HepG2 (cell line): ENCODE data around the gene RAB30. TPM values are rescaled to one million over a fixed set of nuclear protein-coding genes. Genes with fewer than 3 reads are reported as not detected.

Experiments
- GATAD2A ChIP-seq: IDR thresholded peaks from 2 replicates; pipeline ENCODE4 v1.6.1; 2016
- KLF11 ChIP-seq: IDR thresholded peaks from 2 replicates; pipeline ENCODE4 v1.6.1; 2016; ENCODE audit warnings: missing compliant biosample characterization
- KLF15 ChIP-seq: sonication (generic); formaldehyde crosslinking; IDR thresholded peaks from 2 replicates; pipeline ENCODE4 v1.8.1; 2023; ENCODE audit warnings: borderline replicate concordance, mild to moderate bottlenecking, inconsistent platforms, missing genetic modification reagents, mixed read lengths
- NR3C1 ChIP-seq: sonication (generic); formaldehyde crosslinking; IDR thresholded peaks from 2 replicates; pipeline ENCODE4 v1.4.0; 2020; ENCODE audit warnings: missing genetic modification reagents
- PAWR ChIP-seq: sonication (generic); formaldehyde crosslinking; IDR thresholded peaks from 2 replicates; pipeline ENCODE4 v1.4.0; 2020; ENCODE audit warnings: missing genetic modification reagents, mild to moderate bottlenecking, borderline replicate concordance
- PHB2 ChIP-seq: fragments of 450-650 bp; IDR thresholded peaks from 2 replicates; pipeline ENCODE4 v1.6.1; 2018; ENCODE audit not compliant: partially characterized antibody
- RFX3 ChIP-seq: IDR thresholded peaks from 2 replicates; pipeline ENCODE4 v1.6.1; 2016; ENCODE audit warnings: missing biosample characterization, missing genetic modification reagents
- SIN3A ChIP-seq: IDR thresholded peaks from 2 replicates; pipeline ENCODE4 v1.6.1; 2011; ENCODE audit warnings: low read depth, mild to moderate bottlenecking, control low read depth, low read length, borderline replicate concordance
- SNRNP70 ChIP-seq: fragments of 200-400 bp; formaldehyde crosslinking; IDR thresholded peaks from 2 replicates; pipeline ENCODE4 v1.6.1; 2017; ENCODE audit warnings: mild to moderate bottlenecking, low read depth, low read length, moderate library complexity
- SP1 ChIP-seq, 2 experiments: fragments of 450-650 bp in 1 of 2; sonication (generic) in 1 of 2; formaldehyde crosslinking in 1 of 2; IDR thresholded peaks; 2 replicates each; pipeline versions ENCODE4 v1.4.0 to v1.6.1; 2016 to 2020; ENCODE audit warnings: missing genetic modification reagents in 1 of 2
- THYN1 ChIP-seq: sonication (generic); formaldehyde crosslinking; IDR thresholded peaks from 2 replicates; pipeline ENCODE4 v1.8.1; 2023; ENCODE audit warnings: low read depth, mild to moderate bottlenecking, moderate library complexity, missing genetic modification reagents, borderline replicate concordance
- YEATS2 ChIP-seq: sonication (generic); formaldehyde crosslinking; IDR thresholded peaks from 2 replicates; pipeline ENCODE4 v1.4.0; 2020; ENCODE audit warnings: missing genetic modification reagents, borderline replicate concordance
- ZNF20 ChIP-seq: sonication (generic); formaldehyde crosslinking; IDR thresholded peaks from 2 replicates; pipeline ENCODE4 v1.4.0; 2020; ENCODE audit warnings: mild to moderate bottlenecking, moderate library complexity, missing genetic modification reagents
- ZNF253 ChIP-seq: sonication (generic); formaldehyde crosslinking; IDR thresholded peaks from 2 replicates; pipeline ENCODE4 v1.8.0; 2022; ENCODE audit warnings: mild to moderate bottlenecking, missing genetic modification reagents, borderline replicate concordance
- ZNF335 ChIP-seq: sonication (generic); formaldehyde crosslinking; IDR thresholded peaks from 2 replicates; pipeline ENCODE4 v1.4.0; 2020; ENCODE audit warnings: missing genetic modification reagents
- ZNF543 ChIP-seq: sonication (generic); formaldehyde crosslinking; IDR thresholded peaks from 2 replicates; pipeline ENCODE4 v1.4.0; 2020; ENCODE audit warnings: mild to moderate bottlenecking, missing genetic modification reagents
- ZNF720 ChIP-seq: sonication (generic); formaldehyde crosslinking; IDR thresholded peaks from 2 replicates; pipeline ENCODE4 v1.4.0; 2020; ENCODE audit warnings: missing genetic modification reagents
- ZNF724P ChIP-seq: sonication (generic); formaldehyde crosslinking; IDR thresholded peaks from 2 replicates; pipeline ENCODE4 v1.8.0; 2022; ENCODE audit warnings: missing genetic modification reagents, borderline replicate concordance
- polyA plus RNA-seq, 8 experiments: library from polyadenylated mRNA; depleted of rRNA in 3 of 8; stranded (reverse) in 7 of 8; unstranded in 1 of 8; fragments of >200 nt; fragmentation: Illumina TruSeq in 4 of 8; extraction: Trizol in 4 of 8; gene quantifications; 2 replicates each; pipeline versions ENCODE4 v1.2.1 to v1.2.3, GENCODE V29; 2011 to 2016; ENCODE audit warnings: low read depth in 4 of 8, missing spikeins in 1 of 8, mixed read lengths in 1 of 8; ENCODE audit not compliant: insufficient read depth in 1 of 8
- total RNA-seq, 5 experiments: library from RNA; depleted of rRNA; stranded (reverse); fragments of >200 nt; fragmentation: Illumina TruSeq; extraction: Trizol; gene quantifications; 2 replicates each; pipeline ENCODE4 v1.2.3, GENCODE V29; 2016; ENCODE audit warnings: low read depth in 1 of 5
- TF ChIP-seq, protein P1 (sequence below): fragments of 450-650 bp; IDR thresholded peaks from 2 replicates; pipeline ENCODE4 v1.6.1; 2017
- TF ChIP-seq, protein P2 (sequence below): sonication (generic); formaldehyde crosslinking; IDR thresholded peaks from 2 replicates; pipeline ENCODE4 v1.8.0; 2022; ENCODE audit warnings: mild to moderate bottlenecking, missing genetic modification reagents; ENCODE audit not compliant: insufficient replicate concordance
- TF ChIP-seq, protein P3 (sequence below): sonication (generic); formaldehyde crosslinking; IDR thresholded peaks from 2 replicates; pipeline ENCODE4 v1.9.0; 2021; ENCODE audit warnings: missing genetic modification reagents, mild to moderate bottlenecking, borderline replicate concordance
- TF ChIP-seq, protein P4 (sequence below): IDR thresholded peaks from 2 replicates; pipeline ENCODE4 v1.6.1; 2016; ENCODE audit warnings: missing compliant biosample characterization, missing genetic modification reagents, borderline replicate concordance
- TF ChIP-seq, protein P5 (sequence below): sonication (generic); formaldehyde crosslinking; IDR thresholded peaks from 2 replicates; pipeline ENCODE4 v1.4.0; 2020; ENCODE audit warnings: missing genetic modification reagents; ENCODE audit errors: not compliant biosample characterization

RAB30 gene
- total and polyA plus RNA-seq, 2 of the 13 experiments (the other 11 are each of a cell fraction or from before 2014, with no cell fraction given), result 3.7 to 5.0 TPM

DNA sequence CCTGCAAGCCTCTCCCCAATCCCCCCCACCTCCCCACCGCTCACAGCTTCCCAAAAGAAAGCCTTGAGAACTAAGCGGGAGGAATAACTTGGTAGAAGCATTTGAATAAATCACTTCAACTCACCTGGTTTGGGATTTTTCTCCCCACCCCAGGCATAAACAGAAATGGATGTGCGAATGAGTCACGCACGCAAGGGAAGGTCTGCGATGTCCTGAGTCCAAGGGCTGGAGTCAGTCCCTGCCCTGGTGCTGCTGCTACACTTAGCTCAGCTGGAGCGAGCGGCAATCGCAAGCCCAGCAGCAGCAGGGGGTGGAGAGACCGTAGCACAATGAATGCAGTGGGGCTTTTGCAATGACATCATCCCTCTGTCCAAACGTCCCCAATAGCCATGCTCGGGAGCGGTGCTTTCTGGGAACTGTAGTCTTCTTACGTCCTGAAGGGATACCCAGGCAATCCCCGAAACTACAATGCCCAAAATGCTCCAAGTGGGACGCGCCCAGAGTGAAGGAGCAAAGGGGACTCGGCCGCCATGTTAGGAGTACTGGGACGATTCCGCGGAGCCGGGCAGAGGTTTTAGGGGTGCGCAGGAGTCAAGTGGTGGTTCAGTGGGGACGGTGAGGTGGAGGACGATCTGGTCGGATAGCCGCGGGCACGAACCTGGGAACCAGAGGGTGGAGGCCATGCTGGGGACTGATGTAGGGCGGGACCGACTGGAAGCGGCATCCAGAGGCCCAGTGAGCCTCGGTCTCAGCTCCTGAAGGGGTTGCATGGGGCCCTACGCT lies at the start of gene RAB30 (continued):
- TF ChIP-seq ZNF20 (CRISPR knock-in tag) (no peak), SIN3A (peak; percentile 71; the same call in 1 of the 2 replicates), ZNF724P (CRISPR knock-in tag) (peak; percentile 72), THYN1 (no peak), PHB2 (no peak), KLF15 (CRISPR knock-in tag) (0 out of 2 replicates have a peak, but pooled peaks have one; percentile 48), ZNF335 (CRISPR knock-in tag) (peak; percentile 35; the same call in 1 of the 2 replicates), ZNF543 (CRISPR knock-in tag) (peak; percentile 23; the same call in 1 of the 2 replicates), GATAD2A (CRISPR knock-in tag) (peak; percentile 70), ZNF253 (CRISPR knock-in tag) (no peak), NR3C1 (no peak), SNRNP70 (no peak), ZNF720 (CRISPR knock-in tag) (no peak), RFX3 (CRISPR knock-in tag) (no peak), KLF11 (CRISPR knock-in tag) (no peak), YEATS2 (peak; percentile 68; the same call in 1 of the 2 replicates), PAWR (no peak), SP1 (IDR thresholded peaks at IDR 0.05) (no peak), SP1 (CRISPR knock-in tag; IDR thresholded peaks at IDR 0.05) (peak; percentile 13; the same call in 1 of the 2 replicates)
- TF ChIP-seq, protein P1, sequence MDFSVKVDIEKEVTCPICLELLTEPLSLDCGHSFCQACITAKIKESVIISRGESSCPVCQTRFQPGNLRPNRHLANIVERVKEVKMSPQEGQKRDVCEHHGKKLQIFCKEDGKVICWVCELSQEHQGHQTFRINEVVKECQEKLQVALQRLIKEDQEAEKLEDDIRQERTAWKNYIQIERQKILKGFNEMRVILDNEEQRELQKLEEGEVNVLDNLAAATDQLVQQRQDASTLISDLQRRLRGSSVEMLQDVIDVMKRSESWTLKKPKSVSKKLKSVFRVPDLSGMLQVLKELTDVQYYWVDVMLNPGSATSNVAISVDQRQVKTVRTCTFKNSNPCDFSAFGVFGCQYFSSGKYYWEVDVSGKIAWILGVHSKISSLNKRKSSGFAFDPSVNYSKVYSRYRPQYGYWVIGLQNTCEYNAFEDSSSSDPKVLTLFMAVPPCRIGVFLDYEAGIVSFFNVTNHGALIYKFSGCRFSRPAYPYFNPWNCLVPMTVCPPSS, result no peak
- TF ChIP-seq, protein P2, sequence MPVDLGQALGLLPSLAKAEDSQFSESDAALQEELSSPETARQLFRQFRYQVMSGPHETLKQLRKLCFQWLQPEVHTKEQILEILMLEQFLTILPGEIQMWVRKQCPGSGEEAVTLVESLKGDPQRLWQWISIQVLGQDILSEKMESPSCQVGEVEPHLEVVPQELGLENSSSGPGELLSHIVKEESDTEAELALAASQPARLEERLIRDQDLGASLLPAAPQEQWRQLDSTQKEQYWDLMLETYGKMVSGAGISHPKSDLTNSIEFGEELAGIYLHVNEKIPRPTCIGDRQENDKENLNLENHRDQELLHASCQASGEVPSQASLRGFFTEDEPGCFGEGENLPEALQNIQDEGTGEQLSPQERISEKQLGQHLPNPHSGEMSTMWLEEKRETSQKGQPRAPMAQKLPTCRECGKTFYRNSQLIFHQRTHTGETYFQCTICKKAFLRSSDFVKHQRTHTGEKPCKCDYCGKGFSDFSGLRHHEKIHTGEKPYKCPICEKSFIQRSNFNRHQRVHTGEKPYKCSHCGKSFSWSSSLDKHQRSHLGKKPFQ (CRISPR knock-in tag), result no peak
- TF ChIP-seq, protein P3, sequence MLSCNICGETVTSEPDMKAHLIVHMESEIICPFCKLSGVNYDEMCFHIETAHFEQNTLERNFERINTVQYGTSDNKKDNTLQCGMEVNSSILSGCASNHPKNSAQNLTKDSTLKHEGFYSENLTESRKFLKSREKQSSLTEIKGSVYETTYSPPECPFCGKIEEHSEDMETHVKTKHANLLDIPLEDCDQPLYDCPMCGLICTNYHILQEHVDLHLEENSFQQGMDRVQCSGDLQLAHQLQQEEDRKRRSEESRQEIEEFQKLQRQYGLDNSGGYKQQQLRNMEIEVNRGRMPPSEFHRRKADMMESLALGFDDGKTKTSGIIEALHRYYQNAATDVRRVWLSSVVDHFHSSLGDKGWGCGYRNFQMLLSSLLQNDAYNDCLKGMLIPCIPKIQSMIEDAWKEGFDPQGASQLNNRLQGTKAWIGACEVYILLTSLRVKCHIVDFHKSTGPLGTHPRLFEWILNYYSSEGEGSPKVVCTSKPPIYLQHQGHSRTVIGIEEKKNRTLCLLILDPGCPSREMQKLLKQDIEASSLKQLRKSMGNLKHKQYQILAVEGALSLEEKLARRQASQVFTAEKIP (CRISPR knock-in tag), result no peak
- TF ChIP-seq, protein P4, sequence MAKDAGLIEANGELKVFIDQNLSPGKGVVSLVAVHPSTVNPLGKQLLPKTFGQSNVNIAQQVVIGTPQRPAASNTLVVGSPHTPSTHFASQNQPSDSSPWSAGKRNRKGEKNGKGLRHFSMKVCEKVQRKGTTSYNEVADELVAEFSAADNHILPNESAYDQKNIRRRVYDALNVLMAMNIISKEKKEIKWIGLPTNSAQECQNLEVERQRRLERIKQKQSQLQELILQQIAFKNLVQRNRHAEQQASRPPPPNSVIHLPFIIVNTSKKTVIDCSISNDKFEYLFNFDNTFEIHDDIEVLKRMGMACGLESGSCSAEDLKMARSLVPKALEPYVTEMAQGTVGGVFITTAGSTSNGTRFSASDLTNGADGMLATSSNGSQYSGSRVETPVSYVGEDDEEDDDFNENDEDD (CRISPR knock-in tag), result no peak
- TF ChIP-seq, protein P5, sequence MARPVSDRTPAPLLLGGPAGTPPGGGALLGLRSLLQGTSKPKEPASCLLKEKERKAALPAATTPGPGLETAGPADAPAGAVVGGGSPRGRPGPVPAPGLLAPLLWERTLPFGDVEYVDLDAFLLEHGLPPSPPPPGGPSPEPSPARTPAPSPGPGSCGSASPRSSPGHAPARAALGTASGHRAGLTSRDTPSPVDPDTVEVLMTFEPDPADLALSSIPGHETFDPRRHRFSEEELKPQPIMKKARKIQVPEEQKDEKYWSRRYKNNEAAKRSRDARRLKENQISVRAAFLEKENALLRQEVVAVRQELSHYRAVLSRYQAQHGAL (CRISPR knock-in tag), result no peak
